ENCODE results near the gene SLC5A10. TPM values are rescaled to one million over a fixed set of nuclear protein-coding genes. Genes with fewer than 3 reads are reported as not detected.

Gene SLC5A10
- polyA plus RNA-seq, 4 donors = 0.28 to 0.59 (median 0.56) TPM

DNA sequence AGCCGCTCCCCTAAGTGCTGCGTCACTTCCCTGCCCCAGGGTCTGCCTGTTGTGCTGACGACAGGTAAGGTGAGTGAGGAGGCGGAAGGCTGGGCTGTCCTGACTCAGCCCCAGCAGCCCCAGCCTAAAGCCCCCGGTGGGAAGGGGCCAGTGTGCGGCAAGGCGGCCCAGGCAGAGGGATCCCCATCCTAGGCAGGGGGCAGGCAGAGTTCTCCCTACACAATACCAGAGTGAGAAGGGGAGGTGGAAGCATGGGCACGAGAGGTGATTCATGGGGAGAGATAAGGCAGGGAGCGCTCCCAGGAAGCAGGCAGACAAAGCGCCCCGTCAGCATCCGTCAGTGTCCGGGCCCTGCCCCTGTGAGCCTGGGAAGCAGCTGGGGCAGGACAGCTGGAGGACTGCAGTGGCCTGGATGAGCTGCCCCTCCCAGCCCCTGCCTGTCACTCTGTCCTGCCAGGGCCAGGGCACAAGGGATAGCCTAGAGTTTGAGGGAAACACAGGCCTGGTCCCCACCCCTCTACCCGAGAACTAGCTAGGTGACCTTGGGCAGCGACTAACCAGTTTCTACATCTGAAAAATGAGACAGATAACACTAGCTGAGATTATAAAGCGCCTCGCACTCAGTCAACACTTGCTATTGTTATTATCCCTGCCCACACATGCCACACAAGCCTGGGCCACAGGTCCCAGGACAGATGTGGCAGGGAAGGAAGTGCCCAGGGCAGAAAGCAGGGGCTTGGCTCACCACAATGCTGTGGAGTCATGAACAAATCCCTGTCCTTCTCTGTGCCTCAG, 48.8 kb downstream of the SLC5A10 start:
- DNase-seq (ENCODE audit: low read depth in 4 of 4, low spot score in 3 of 4) = no peak

GRCh38 chr17:19001907-19002590, 50.1 kb downstream of the SLC5A10 start:
- no peak for DNase-seq (ENCODE audit: low read depth in 4 of 4, low spot score in 3 of 4)

DNA sequence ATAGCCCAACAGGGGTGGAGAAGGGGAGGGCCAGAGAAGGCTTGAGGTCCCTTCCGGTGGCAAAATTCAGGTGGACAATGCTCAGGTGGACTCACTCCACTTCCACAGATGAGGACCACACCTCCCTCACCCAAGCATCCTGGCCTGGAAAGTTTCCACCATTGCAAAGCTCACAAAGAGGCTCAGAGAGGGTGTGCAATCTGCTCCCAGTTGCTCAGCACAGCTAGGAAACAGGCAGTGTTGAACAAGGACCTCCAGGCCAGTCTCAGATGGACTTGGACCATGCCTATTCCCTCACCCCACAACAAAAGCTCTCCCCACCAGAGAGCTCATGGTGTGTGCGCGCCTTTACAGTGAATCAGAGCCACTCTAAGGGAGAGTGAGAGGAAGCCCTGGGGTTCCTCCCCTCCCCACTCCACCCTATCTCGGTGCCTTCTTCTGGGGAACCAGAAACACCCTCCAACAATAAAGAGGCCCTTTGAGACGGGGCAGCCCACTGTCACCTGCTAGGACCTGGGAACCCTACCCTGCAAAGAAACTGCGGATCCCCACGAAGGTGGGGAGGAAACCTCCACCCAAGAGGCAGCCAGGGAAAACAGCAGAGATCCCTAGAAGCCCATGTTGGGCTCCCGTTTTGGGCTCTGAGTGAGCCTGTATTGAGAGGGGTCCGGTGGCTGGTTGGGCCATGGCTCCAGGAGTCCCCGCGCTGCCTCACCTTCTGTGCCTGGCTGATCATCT, 51.0 kb downstream of the SLC5A10 start:
- DNase-seq (ENCODE audit: low read depth in 4 of 4, low spot score in 3 of 4) = no peak

GRCh38 chr17:19003543-19004420, 51.8 kb downstream of the SLC5A10 start:
- no peak for DNase-seq (ENCODE audit: low read depth in 4 of 4, low spot score in 3 of 4)

- no peak for DNase-seq (ENCODE audit: low read depth in 4 of 4, low spot score in 3 of 4)
Observed at GRCh38 chr17:19004421-19005136, 52.6 kb downstream of the SLC5A10 start, which contains the start of gene FAM83G. Gene FAM83G (minus strand): TSS chr17:19004764. CDS start chr17:19004041, 723 bp downstream.

DNA sequence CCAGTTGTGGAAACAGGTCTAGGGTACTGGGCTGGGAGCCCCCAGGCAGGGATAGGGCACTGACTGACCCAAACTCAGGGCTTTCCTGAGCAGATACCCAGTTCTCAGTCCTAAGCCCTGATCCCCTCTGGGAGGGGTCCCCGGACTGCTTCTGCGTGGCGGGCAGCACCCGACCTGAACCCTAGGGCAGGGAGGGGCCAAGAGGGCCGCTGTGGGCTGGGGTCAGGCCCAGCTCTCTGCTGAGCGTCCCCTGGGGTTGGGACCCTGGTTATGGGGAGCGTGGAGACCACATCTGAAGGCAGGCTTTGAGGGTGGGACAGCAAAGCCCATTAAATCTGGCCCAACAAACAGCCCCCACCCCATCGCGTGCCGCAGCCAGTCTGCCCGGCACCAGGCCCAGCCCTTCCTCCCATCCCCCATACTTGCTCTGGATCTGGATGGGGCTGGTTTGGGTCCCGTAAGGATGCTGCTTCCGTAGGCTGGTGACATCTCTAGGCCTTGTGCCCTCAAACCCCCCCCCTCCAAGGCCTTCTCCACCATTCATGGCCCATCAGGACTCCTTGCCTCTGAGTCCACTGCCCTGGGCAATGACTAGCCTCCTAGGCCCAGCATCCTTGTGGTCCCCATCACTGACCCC, 53.3 kb downstream of the SLC5A10 start:
- DNase-seq (ENCODE audit: low read depth in 4 of 4, low spot score in 3 of 4) = no peak

- DNase-seq (ENCODE audit: low read depth in 4 of 4, low spot score in 3 of 4) = no peak
Observed at GRCh38 chr17:19005789-19006430, 53.9 kb downstream of the SLC5A10 start.

DNA sequence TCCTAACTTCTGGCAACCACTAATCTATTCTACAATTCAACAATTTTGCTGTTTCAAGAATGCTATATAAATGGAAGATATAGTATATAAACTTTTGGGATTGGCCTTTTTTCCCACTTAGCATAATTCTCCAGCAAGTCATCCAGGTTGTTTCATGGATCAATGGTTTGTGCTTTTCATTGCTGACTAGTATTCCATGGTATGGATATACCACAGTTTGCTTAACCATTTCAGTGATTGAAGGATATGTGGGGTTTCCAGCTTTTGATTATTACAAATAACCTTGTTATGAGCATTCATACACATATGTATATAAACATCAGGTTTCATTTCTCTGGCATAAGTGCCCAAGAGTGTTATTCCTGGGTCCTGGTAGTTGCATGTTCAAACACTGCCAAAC, 54.7 kb downstream of the SLC5A10 start:
- no peak for DNase-seq (ENCODE audit: low read depth in 4 of 4, low spot score in 3 of 4)

DNA sequence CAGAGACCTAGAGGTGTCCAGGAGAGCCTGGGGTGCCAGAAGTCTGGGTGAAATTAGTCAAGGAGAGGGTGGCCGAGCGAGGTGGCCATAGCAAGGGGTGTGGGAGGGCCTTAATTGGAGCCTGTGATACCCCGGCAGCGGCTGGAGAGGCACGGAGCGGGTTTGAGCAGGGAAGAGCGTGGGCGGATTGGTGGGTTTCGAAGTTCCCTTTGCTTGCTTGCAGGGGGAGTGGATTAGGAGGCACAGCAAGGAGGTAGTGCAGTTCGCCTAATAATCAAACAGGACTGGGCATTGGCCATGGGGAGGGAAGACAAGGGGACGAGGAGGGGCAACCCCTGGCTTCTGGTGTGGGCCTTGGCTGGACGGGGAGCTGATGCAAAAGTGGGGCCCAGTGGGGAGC, 58.0 kb downstream of the SLC5A10 start:
- no peak for DNase-seq (ENCODE audit: low read depth in 4 of 4, low spot score in 3 of 4)

DNA sequence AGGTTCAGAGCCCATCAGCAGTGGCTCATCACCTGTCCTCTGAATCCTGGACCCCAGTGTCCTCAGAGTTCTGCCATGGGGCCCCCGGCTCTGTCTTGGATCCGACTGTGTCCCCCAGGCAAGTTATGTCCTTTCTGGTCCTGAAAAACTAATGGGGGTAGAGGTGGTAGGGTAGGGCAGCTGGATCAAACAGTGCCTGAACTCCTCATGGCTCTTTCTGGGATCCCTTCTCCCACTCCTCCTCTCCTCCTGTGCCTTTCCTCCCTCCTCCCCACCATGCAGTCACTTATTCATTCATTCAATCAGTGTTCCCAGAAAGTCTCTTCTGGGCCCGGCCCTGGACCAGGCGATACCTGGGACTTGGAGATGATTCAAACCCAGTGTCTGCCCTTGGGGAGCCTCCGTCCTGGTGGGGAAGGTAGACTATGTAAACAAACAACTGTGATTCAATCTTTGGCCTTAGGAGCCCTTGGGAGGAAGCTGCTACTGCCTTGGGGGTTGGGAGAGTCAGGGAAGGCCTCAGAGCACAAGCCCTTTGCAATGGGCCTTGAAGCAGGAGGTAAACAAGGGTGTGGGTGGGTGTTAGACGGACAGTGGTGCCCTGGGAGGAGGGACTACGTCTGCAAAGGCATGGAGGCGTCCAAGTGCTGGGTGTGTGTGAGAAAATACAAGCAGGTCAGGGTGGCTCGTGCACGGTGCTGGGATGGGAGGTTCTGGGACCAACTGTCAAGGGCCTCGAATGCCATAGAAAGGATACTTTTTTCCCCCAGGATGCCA, 59.0 kb downstream of the SLC5A10 start:
- no peak for DNase-seq (ENCODE audit: low read depth in 4 of 4, low spot score in 3 of 4)

DNA sequence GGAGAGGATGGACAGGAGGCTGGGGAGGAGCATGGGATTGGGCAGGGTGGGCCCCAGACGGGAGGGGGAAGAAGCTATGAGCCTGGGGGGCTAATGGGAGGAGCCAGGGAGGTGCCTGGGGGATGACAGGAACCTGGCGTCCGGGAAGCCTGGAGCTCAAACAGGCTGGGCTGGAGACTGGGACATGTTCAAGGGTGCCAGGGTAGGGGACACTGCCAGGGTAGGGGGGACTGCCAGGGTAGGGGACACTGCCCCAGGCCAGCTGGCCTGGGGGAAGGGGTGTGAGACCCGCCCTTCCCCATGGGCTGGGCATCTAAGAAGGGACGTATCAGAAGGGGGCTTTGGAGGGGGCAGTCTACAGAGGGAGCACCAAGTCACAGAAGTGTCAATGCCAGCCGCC, 59.6 kb downstream of the SLC5A10 start:
- no peak for DNase-seq (ENCODE audit: low read depth in 4 of 4, low spot score in 3 of 4)

- DNase-seq (ENCODE audit: low read depth in 4 of 4, low spot score in 3 of 4) = no peak
Observed at GRCh38 chr17:19012171-19013080, 60.5 kb downstream of the SLC5A10 start.

GRCh38 chr17:19013226-19013625, 61.3 kb downstream of the SLC5A10 start:
- DNase-seq (ENCODE audit: low read depth in 4 of 4, low spot score in 3 of 4) = no peak

GRCh38 chr17:19013806-19014627, 62.1 kb downstream of the SLC5A10 start:
- no peak for DNase-seq (ENCODE audit: low read depth in 4 of 4, low spot score in 3 of 4)

DNA sequence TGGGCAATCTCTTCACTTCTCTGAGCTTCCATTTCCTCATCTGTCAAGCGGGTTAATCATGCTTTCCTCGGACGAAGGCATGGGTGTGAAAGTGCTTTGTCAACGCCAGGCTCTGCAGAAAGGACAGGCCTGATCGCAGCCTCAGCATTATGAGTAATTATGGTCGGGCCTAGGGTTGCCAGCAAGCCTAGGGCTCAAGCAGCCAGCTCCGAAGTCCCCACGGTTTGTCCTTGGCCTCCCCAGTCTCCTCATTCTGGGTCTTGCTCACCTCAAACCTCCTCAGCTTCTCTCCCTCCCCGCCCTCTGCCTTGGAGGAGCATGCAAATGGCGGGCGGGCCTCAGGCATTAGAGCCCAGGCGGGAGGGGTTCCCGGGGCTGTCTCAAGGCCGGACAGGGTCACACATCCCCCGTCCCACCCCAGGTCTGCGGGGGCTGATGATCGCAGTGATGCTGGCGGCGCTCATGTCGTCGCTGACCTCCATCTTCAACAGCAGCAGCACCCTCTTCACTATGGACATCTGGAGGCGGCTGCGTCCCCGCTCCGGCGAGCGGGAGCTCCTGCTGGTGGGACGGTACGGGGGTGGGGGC, 62.8 kb downstream of the SLC5A10 start:
- DNase-seq (ENCODE audit: low read depth in 4 of 4, low spot score in 3 of 4) = no peak

GRCh38 chr17:19015428-19015827, 63.5 kb downstream of the SLC5A10 start:
- no peak for DNase-seq (ENCODE audit: low read depth in 4 of 4, low spot score in 3 of 4)

Data from right renal pelvis (tissue), 4 donors.